ENCODE data around the gene FAM120A.
A peak's percentile ranks its signal among the peaks of the same experiment; 100 is the strongest.

FAM120A gene

GRCh38 chr9:93483497-93483896, 32.0 kb downstream of the FAM120A start:
- TF ChIP-seq ZFX (IDR thresholded peaks at IDR 0.05) (no peak), CTCF (conservative IDR thresholded peaks at IDR 0.05) (no peak)
- no peak overlapping the region for H3K27ac ChIP-seq

- H3K27ac ChIP-seq = no peak overlapping the region
- no peak for TF ChIP-seq ZFX (IDR thresholded peaks at IDR 0.05)
- no peak for TF ChIP-seq CTCF (conservative IDR thresholded peaks at IDR 0.05)
These were observed 34.8 kb downstream of the FAM120A start for GRCh38 chr9:93486268-93486667.

GRCh38 chr9:93488244-93488643, 36.8 kb downstream of the FAM120A start:
- TF ChIP-seq CTCF (conservative IDR thresholded peaks at IDR 0.05) (no peak), ZFX (IDR thresholded peaks at IDR 0.05) (no peak)
- no peak overlapping the region for H3K27ac ChIP-seq

GRCh38 chr9:93491593-93492232, 40.2 kb downstream of the FAM120A start:
- no peak overlapping the region for H3K27ac ChIP-seq
- TF ChIP-seq ZFX (IDR thresholded peaks at IDR 0.05) (no peak), CTCF (conservative IDR thresholded peaks at IDR 0.05) (no peak)

- no peak overlapping the region for H3K27ac ChIP-seq
- TF ChIP-seq CTCF (conservative IDR thresholded peaks at IDR 0.05) (no peak), ZFX (IDR thresholded peaks at IDR 0.05) (no peak)
These were observed 40.8 kb downstream of the FAM120A start for GRCh38 chr9:93492327-93492726.

GRCh38 chr9:93493949-93494348, 42.5 kb downstream of the FAM120A start:
- peak overlapping the region; percentile 10; the same call in 1 of the 2 replicates for H3K27ac ChIP-seq
- TF ChIP-seq ZFX (IDR thresholded peaks at IDR 0.05) (no peak), CTCF (conservative IDR thresholded peaks at IDR 0.05) (no peak)

GRCh38 chr9:93496285-93496684, 44.8 kb downstream of the FAM120A start:
- TF ChIP-seq CTCF (conservative IDR thresholded peaks at IDR 0.05) (no peak), ZFX (IDR thresholded peaks at IDR 0.05) (no peak)
- no peak overlapping the region for H3K27ac ChIP-seq

All from C4-2B (cell line).